ENCODE data around the gene ELOB. TPM values are rescaled to one million over a fixed set of nuclear protein-coding genes. Genes with fewer than 3 reads are reported as not detected.

Gene ELOB
- total RNA-seq, 1 experiment from 2014 or later, result 319 TPM

DNA sequence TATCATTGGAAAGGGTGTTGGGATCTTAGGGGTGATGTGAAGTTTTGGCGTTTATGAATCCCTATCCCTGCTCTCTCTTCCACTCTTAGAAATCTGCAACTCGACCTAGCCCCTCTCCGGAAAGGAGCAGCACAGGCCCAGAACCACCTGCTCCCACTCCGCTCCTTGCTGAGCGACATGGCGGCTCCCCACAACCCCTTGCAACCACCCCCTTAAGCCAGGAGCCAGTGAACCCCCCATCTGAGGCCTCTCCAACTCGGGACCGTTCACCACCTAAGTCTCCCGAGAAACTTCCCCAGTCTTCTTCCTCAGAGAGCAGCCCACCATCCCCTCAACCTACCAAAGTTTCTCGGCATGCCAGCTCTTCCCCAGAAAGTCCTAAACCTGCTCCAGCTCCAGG lies 15.6 kb downstream of the ELOB start:
- no peak overlapping the region for H2AK5ac ChIP-seq (ENCODE audit: insufficient read length, low read length)
- H3K27ac ChIP-seq (ENCODE audit: insufficient read length, low read depth, low read length), result no peak overlapping the region
- Mint-ChIP-seq H3K27me3 (ENCODE audit: low read depth) (no peaks in the 10 kb centered on the region; the same call in 1 of the 2 replicates), H3K4me1 (peaks cover 4% of the 10 kb centered on the region in 2 experiments; a peak in 1 of 4 replicates), H3K27ac (no peak overlapping the region; a peak in 1 of 7 replicates), H3K9me3 (peaks cover 34 to 55% of the 10 kb centered on the region in 2 experiments), H3K4me3 (peak overlapping the region in 1 of 2 experiments; percentile 22; a peak in 1 of 5 replicates), H3K36me3 (ENCODE audit: insufficient read depth in 1 of 3, low read depth in 3 of 3) (peaks cover 100% of the 10 kb centered on the region in 3 experiments)
- H3K9me3 ChIP-seq (ENCODE audit: control insufficient read depth, low read depth, low read length), result no peaks in the 10 kb centered on the region
- no CpG with 5 or more reads among the region's 10 CpGs for WGBS (ENCODE audit: extremely low coverage, insufficient read length, low lambda C conversion rate)
- H3K23ac ChIP-seq (ENCODE audit: insufficient read length, low read depth, low read length), result no peak overlapping the region
- H2BK120ac ChIP-seq (ENCODE audit: low read depth, low read length, poor library complexity, severe bottlenecking), result no peak overlapping the region
- H3K4ac ChIP-seq (ENCODE audit: low read depth, low read length), result no peak overlapping the region
- peaks cover 24% of the 10 kb centered on the region for H3K79me1 ChIP-seq (ENCODE audit: insufficient read depth, low read depth, low read length, poor library complexity, severe bottlenecking)
- TF ChIP-seq, protein P1, sequence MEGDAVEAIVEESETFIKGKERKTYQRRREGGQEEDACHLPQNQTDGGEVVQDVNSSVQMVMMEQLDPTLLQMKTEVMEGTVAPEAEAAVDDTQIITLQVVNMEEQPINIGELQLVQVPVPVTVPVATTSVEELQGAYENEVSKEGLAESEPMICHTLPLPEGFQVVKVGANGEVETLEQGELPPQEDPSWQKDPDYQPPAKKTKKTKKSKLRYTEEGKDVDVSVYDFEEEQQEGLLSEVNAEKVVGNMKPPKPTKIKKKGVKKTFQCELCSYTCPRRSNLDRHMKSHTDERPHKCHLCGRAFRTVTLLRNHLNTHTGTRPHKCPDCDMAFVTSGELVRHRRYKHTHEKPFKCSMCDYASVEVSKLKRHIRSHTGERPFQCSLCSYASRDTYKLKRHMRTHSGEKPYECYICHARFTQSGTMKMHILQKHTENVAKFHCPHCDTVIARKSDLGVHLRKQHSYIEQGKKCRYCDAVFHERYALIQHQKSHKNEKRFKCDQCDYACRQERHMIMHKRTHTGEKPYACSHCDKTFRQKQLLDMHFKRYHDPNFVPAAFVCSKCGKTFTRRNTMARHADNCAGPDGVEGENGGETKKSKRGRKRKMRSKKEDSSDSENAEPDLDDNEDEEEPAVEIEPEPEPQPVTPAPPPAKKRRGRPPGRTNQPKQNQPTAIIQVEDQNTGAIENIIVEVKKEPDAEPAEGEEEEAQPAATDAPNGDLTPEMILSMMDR (conservative IDR thresholded peaks at IDR 0.05), result no peak
- no peak overlapping the region for H4K91ac ChIP-seq (ENCODE audit: insufficient read length, low read depth, low read length)
- H3K23me2 ChIP-seq (ENCODE audit: insufficient read length, low read depth, low read length, poor library complexity, severe bottlenecking), result no peaks in the 10 kb centered on the region
- no peak overlapping the region for H3K18ac ChIP-seq (ENCODE audit: insufficient read length, low read depth, low read length)
- no peak for DNase-seq
- no peak overlapping the region for H2BK12ac ChIP-seq (ENCODE audit: insufficient read length, low read depth, low read length)
- H2BK15ac ChIP-seq (ENCODE audit: low read depth, low read length), result no peak overlapping the region
- peaks cover 20% of the 10 kb centered on the region; the same call in 1 of the 2 replicates for H3K79me2 ChIP-seq (ENCODE audit: insufficient read depth, low read length)
- no peak overlapping the region for H3K56ac ChIP-seq (ENCODE audit: insufficient read length, low read depth, low read length)
- H4K5ac ChIP-seq (ENCODE audit: insufficient read length, low read depth, low read length), result no peak overlapping the region
- no peak overlapping the region for H3K4me2 ChIP-seq (ENCODE audit: insufficient read depth, insufficient read length, low read length)
- H2BK5ac ChIP-seq (ENCODE audit: insufficient read length, low read length), result no peak overlapping the region
- no peaks in the 10 kb centered on the region for H4K20me1 ChIP-seq (ENCODE audit: control insufficient read depth, insufficient read depth, insufficient read length)
- H2BK20ac ChIP-seq (ENCODE audit: low read depth, low read length, poor library complexity, severe bottlenecking), result no peak overlapping the region
- no peak overlapping the region for H2AFZ ChIP-seq (ENCODE audit: low read length)
- H3K14ac ChIP-seq (ENCODE audit: insufficient read depth, low read length), result no peak overlapping the region
- H3K27me3 ChIP-seq (ENCODE audit: insufficient read depth, low read length), result no peaks in the 10 kb centered on the region
- no peaks in the 10 kb centered on the region for H3K4me1 ChIP-seq (ENCODE audit: insufficient read depth, low read length)
- no peak overlapping the region for H4K8ac ChIP-seq (replicated peaks; ENCODE audit: insufficient read length, low read depth, low read length)
- H3T11ph ChIP-seq (ENCODE audit: low read length), result no peak overlapping the region
- no peak overlapping the region for H3K9ac ChIP-seq (ENCODE audit: extremely low read depth, insufficient read length, low read length)
